ENCODE data around the gene FOXN1. TPM values are rescaled to one million over a fixed set of nuclear protein-coding genes. Genes with fewer than 3 reads are reported as not detected.

The FOXN1 gene
- total and polyA plus RNA-seq, 12 donors, result not detected

- DNase-seq (no peak), ATAC-seq (no peak)
- TF ChIP-seq, protein P1, sequence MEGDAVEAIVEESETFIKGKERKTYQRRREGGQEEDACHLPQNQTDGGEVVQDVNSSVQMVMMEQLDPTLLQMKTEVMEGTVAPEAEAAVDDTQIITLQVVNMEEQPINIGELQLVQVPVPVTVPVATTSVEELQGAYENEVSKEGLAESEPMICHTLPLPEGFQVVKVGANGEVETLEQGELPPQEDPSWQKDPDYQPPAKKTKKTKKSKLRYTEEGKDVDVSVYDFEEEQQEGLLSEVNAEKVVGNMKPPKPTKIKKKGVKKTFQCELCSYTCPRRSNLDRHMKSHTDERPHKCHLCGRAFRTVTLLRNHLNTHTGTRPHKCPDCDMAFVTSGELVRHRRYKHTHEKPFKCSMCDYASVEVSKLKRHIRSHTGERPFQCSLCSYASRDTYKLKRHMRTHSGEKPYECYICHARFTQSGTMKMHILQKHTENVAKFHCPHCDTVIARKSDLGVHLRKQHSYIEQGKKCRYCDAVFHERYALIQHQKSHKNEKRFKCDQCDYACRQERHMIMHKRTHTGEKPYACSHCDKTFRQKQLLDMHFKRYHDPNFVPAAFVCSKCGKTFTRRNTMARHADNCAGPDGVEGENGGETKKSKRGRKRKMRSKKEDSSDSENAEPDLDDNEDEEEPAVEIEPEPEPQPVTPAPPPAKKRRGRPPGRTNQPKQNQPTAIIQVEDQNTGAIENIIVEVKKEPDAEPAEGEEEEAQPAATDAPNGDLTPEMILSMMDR (IDR thresholded peaks at IDR 0.05), result no peak
- H3K9me3 ChIP-seq, result no peaks in the 10 kb centered on the region
- H3K27me3 ChIP-seq, result peaks cover 0 to 9% (median 0%) of the 10 kb centered on the region in 7 donors
- H3K4me3 ChIP-seq, result no peak overlapping the region
- H3K36me3 ChIP-seq, result no peaks in the 10 kb centered on the region
- WGBS, 2 donors, result 75 to 79% methylated on average over 11 of the region's 11 CpGs
- no peaks in the 10 kb centered on the region for H3K4me1 ChIP-seq
- no peak overlapping the region for H3K27ac ChIP-seq
- intact Hi-C loops (cut with DNase I), result no loop called here
Measured at GRCh38 chr17:28476076-28476865, 29.9 kb upstream of the FOXN1 start.

DNA sequence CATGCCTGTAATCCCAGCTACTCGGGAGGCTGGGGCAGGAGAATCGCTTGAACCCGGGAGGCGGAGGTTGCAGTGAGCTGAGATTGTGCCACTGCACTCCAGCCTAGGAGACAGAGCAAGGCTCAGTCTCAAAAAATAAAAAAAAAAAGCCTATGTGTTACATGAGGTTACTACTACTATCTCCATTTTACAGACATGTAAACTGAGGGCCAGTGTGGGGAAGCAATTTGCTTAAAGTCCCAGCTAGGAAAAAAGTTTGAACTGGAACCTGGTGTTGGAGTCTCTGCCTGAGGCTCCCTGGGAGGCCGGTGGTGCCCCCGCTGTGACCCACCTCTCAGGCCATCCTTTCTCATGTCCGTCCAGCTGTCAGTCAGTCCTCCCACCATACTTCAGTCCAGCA, 28.2 kb upstream of the FOXN1 start:
- intact Hi-C loops (cut with DNase I), result no loop called here
- Histone ChIP-seq H3K36me3 (no peaks in the 10 kb centered on the region), H3K4me3 (no peak overlapping the region), H3K9me3 (no peaks in the 10 kb centered on the region), H3K4me1 (no peaks in the 10 kb centered on the region), H3K27me3 (peaks cover 0 to 4% (median 0%) of the 10 kb centered on the region in 7 donors), H3K27ac (no peak overlapping the region)
- TF ChIP-seq, protein P1 (IDR thresholded peaks at IDR 0.05), result no peak
- 92 to 93% methylated on average over 7 of the region's 7 CpGs for WGBS, 2 donors
- ATAC-seq (no peak), DNase-seq (no peak)

DNA sequence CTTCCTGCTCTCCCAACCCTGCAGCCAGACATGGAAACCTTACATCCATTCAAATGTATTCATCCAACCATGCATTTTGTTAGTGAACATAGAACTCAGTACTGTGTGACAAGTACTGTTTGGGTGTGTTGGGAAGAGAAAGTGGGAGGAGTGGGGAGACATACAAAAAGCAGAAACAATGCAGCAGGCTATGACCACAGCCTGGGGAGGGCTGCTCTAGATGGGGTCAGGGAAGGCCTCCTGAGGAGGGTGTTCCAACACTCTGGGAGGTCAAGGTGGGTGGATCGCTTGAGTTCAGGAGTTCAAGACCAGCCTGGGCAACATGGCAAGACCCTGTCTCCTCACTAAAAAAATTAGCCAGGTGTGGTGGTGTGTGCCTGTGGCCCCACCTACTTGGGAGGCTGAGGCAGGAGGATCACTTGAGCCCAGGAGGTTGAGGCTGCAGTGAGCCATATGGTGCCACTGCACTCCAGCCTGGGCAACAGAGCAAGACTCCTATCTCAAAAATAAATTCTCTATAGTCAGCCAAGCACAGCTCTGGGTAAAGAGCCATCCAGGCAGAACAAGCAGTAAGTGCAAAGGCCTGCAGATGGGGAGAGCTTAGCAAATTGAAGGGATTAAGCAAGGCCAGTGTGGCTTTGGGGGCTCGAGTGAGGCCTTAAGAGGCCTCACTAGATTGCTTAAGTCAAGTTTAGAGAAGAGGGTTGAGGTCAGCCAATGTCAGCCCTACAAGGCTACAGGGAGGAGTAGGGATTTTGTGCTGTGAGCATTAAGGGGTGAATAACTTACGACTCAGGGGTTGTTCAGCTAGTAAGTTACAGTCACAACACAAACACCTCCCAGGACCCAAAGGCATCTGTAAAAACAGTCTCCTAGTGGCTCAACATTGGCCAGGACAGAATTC, 27.2 kb upstream of the FOXN1 start:
- intact Hi-C loops (cut with DNase I), result no loop called here
- H3K4me3 ChIP-seq, result no peak overlapping the region
- 82 to 89% methylated on average over 3 of the region's 3 CpGs for WGBS, 2 donors
- DNase-seq (no peak), ATAC-seq (no peak)
- H3K4me1 ChIP-seq, result no peaks in the 10 kb centered on the region
- peaks cover 0 to 9% (median 0%) of the 10 kb centered on the region in 7 donors for H3K27me3 ChIP-seq
- TF ChIP-seq, protein P1 (IDR thresholded peaks at IDR 0.05), result no peak
- H3K9me3 ChIP-seq, result no peaks in the 10 kb centered on the region
- H3K27ac ChIP-seq, result no peak overlapping the region
- H3K36me3 ChIP-seq, result no peaks in the 10 kb centered on the region

- intact Hi-C loops (cut with DNase I), result no loop called here
- Histone ChIP-seq H3K27ac (no peak overlapping the region), H3K9me3 (no peaks in the 10 kb centered on the region), H3K27me3 (peaks cover 0 to 22% (median 0%) of the 10 kb centered on the region in 7 donors), H3K4me3 (no peak overlapping the region), H3K4me1 (no peaks in the 10 kb centered on the region), H3K36me3 (no peaks in the 10 kb centered on the region)
- DNase-seq (no peak), ATAC-seq (no peak)
- TF ChIP-seq, protein P1 (IDR thresholded peaks at IDR 0.05), result no peak
- 75 to 81% methylated on average over 5 of the region's 5 CpGs for WGBS, 2 donors
Measured at GRCh38 chr17:28480278-28480677, 25.9 kb upstream of the FOXN1 start.
